K562 (cell line): ENCODE measurements around the gene ST6GAL1. TPM values are rescaled to one million over a fixed set of nuclear protein-coding genes. Genes with fewer than 3 reads are reported as not detected.

Experiments used
- ATAC-seq: fragments of 200-7000 bp; cut with Tn5 transposase; 3 replicates; pipeline ENCODE4 v1.9.1; 2020; ENCODE audit warnings: moderate library complexity
- BruUV-seq: library from RNA; stranded (reverse); fragments of 400-500 nt; replicated peaks from 2 replicates; lab custom pipeline; 2021; lab: Mats Ljungman, UMichigan
- CTCF ChIA-PET: fragments of 300-600 bp; formaldehyde crosslinking; extraction: SDS; loops from one replicate; lab custom pipeline; 2021; ENCODE audit warnings: low intra/inter-chr PET ratio; lab: Yijun Ruan, JAX
- POLR2A ChIA-PET: fragments of 300-600, 350-650 bp; sonication (Branson Sonifier 250); formaldehyde crosslinking; extraction: SDS; loops from one replicate; lab custom pipeline; 2021; ENCODE audit warnings: antibody characterized with exemption, inconsistent platforms; lab: Yijun Ruan, JAX
- DNase-seq, 4 experiments: peaks; one replicate each; pipeline versions ENCODE4 v3.0.0 to v3.0.0-alpha.2; 2011 to 2018; ENCODE audit warnings: low spot score in 3 of 4, mixed read lengths in 3 of 4; ENCODE audit errors: extremely low read depth in 1 of 4
- FAIRE-seq: peaks from 2 replicates; lab custom pipeline; 2011; peaks lifted over from hg19 to GRCh38; lab: Jason Lieb, UNC
- H2AFZ ChIP-seq: 2 replicates; pipeline ENCODE4 v1.6.0; 2011; ENCODE audit warnings: low read depth, low read length, control low read depth, inconsistent platforms
- H3K27ac ChIP-seq: fragments of 200-600 bp; 3 replicates; pipeline ENCODE4 v1.8.0; 2011; ENCODE audit warnings: low read depth, mild to moderate bottlenecking, control low read depth, inconsistent platforms, low read length, moderate library complexity, mixed read lengths; ENCODE audit errors: extremely low read depth
- H3K27me3 ChIP-seq, 2 experiments: fragments of 300-600 bp in 1 of 2; 2 replicates in 1 of 2; 3 replicates in 1 of 2; pipeline versions ENCODE4 v1.6.0 to v1.8.0; 2011; ENCODE audit warnings: inconsistent platforms in 2 of 2, low read length in 2 of 2, mild to moderate bottlenecking in 1 of 2, mixed read lengths in 1 of 2, moderate library complexity in 1 of 2; ENCODE audit not compliant: control insufficient read depth in 2 of 2, insufficient read depth in 2 of 2
- H3K36me3 ChIP-seq: fragments of 300-600 bp; 3 replicates; pipeline ENCODE4 v1.8.0; 2011; ENCODE audit warnings: mild to moderate bottlenecking, low read length, inconsistent platforms; ENCODE audit not compliant: control insufficient read depth, insufficient read depth
- H3K4me1 ChIP-seq, 2 experiments: fragments of 200-600 bp in 1 of 2; replicated peaks in 1 of 2; 2 replicates in 1 of 2; 3 replicates in 1 of 2; pipeline versions ENCODE4 v1.5.1 to v1.8.0; 2011; ENCODE audit warnings: inconsistent platforms in 2 of 2, low read length in 2 of 2, mild to moderate bottlenecking in 1 of 2, mixed read lengths in 1 of 2, moderate library complexity in 1 of 2; ENCODE audit not compliant: control insufficient read depth in 2 of 2, insufficient read depth in 2 of 2
- H3K4me2 ChIP-seq: 2 replicates; pipeline ENCODE4 v1.6.1; 2011; ENCODE audit warnings: low read length, control low read depth, inconsistent platforms, mixed read lengths; ENCODE audit not compliant: insufficient read depth
- H3K4me3 ChIP-seq: fragments of 200-600 bp; sonication (generic), shearing (Covaris generic); 2 replicates; pipeline ENCODE4 v1.5.1; 2016; ENCODE audit warnings: control low read depth, inconsistent platforms
- H3K79me2 ChIP-seq: fragments of 200-600 bp; 3 replicates; pipeline ENCODE4 v1.8.0; 2011; ENCODE audit warnings: low read length, inconsistent platforms; ENCODE audit not compliant: control insufficient read depth, insufficient read depth
- H3K9ac ChIP-seq, 2 experiments: 2 replicates each; pipeline versions ENCODE4 v1.6.0 to v1.6.1; 2011; ENCODE audit warnings: low read depth in 2 of 2, low read length in 2 of 2, control low read depth in 1 of 2, inconsistent platforms in 1 of 2, mild to moderate bottlenecking in 1 of 2, mixed read lengths in 1 of 2; ENCODE audit not compliant: insufficient read depth in 1 of 2
- H3K9me1 ChIP-seq: one replicate; pipeline ENCODE4 v1.6.0; 2011; ENCODE audit warnings: inconsistent platforms, mild to moderate bottlenecking, low read length, moderate library complexity; ENCODE audit not compliant: control insufficient read depth, insufficient read depth
- H3K9me3 ChIP-seq: replicated peaks from 2 replicates; pipeline ENCODE4 v1.5.1; 2011; ENCODE audit warnings: low read depth, low read length, inconsistent platforms; ENCODE audit not compliant: control insufficient read depth, insufficient read depth
- H4K20me1 ChIP-seq: replicated peaks from 2 replicates; pipeline ENCODE4 v1.6.1; 2011; ENCODE audit warnings: low read length, inconsistent platforms, mixed read lengths; ENCODE audit not compliant: control insufficient read depth, insufficient read depth
- ATF1 ChIP-seq, 2 experiments: fragments of 450-650 bp in 1 of 2; IDR thresholded peaks; 2 replicates each; pipeline ENCODE4 v1.6.1; 2016; ENCODE audit warnings: missing compliant biosample characterization in 1 of 2, missing genetic modification characterization in 1 of 2
- MED1 ChIP-seq: sonication (generic); formaldehyde crosslinking; IDR thresholded peaks from 2 replicates; pipeline ENCODE4 v1.8.1; 2023; ENCODE audit warnings: missing genetic modification reagents, borderline replicate concordance
- RBM22 ChIP-seq: fragments of 200-400 bp; formaldehyde crosslinking; IDR thresholded peaks from 2 replicates; pipeline ENCODE4 v1.6.1; 2018; ENCODE audit warnings: low read length, low read depth; ENCODE audit not compliant: poor library complexity, severe bottlenecking
- TAF9B ChIP-seq: fragments of 450-650 bp; IDR thresholded peaks from 2 replicates; pipeline ENCODE4 v1.6.1; 2018; ENCODE audit warnings: mild to moderate bottlenecking; ENCODE audit not compliant: partially characterized antibody
- WGBS: fragments of 100-300 bp; shearing (Covaris generic); methylation state at CpG from one replicate; pipeline ENCODE4 v1.1.6; 2016; ENCODE audit warnings: low coverage, mixed read lengths; ENCODE audit not compliant: insufficient coverage; ENCODE audit errors: missing lambda C conversion rate; 5-methylcytosine and 5-hydroxymethylcytosine counted together
- in situ Hi-C: fragments of 300-500 bp; cut with MboI; formaldehyde crosslinking; loops from 4 replicates; pipeline ENCODE4 v1.15.0; 2018; ENCODE audit warnings: inconsistent platforms, mixed read lengths
- intact Hi-C: fragments of 100-400 bp; cut with micrococcal nuclease; formaldehyde crosslinking; loops from 2 replicates; pipeline ENCODE4 v1.14.2; 2022
- polyA plus RNA-seq, 8 experiments: library from polyadenylated mRNA; depleted of rRNA in 4 of 8; stranded (reverse) in 5 of 8; unstranded in 3 of 8; fragments of >200 nt; fragmentation: Nextera tagmentation in 2 of 8; fragmentation: Illumina TruSeq in 1 of 8; extraction: Ambion mirVana in 2 of 8; extraction: Trizol in 1 of 8; gene quantifications; 2 replicates each; pipeline versions ENCODE4 v1.2.1 to v1.2.3, GENCODE V29; 2011 to 2014; ENCODE audit warnings: inconsistent platforms in 1 of 8, missing spikeins in 1 of 8
- total RNA-seq, 7 experiments: library from RNA; depleted of rRNA in 6 of 7; stranded (reverse); fragments of >200 nt in 6 of 7; fragmentation: Illumina TruSeq in 2 of 7; extraction: Trizol in 2 of 7; gene quantifications; 2 replicates each; pipeline versions ENCODE4 v1.2.1 to v1.2.3, GENCODE V29; 2011 to 2021; ENCODE audit warnings: low replicate concordance in 1 of 7
- TF ChIP-seq, protein P1 (sequence below), 3 experiments: IDR thresholded peaks in 2 of 3; conservative IDR thresholded peaks in 1 of 3; 2 replicates each; pipeline ENCODE4 v1.5.1; 2011 to 2012; ENCODE audit warnings: low read length in 3 of 3, mild to moderate bottlenecking in 3 of 3, control low read depth in 2 of 3, improper control_type of control experiment in 1 of 3, inconsistent platforms in 1 of 3, low read depth in 1 of 3, mixed read lengths in 1 of 3, moderate library complexity in 1 of 3; ENCODE audit not compliant: insufficient read depth in 2 of 3
- TF ChIP-seq, protein P2 (sequence below): sonication (generic); formaldehyde crosslinking; IDR thresholded peaks from 2 replicates; pipeline ENCODE4 v1.8.0; 2022; ENCODE audit warnings: mild to moderate bottlenecking, missing genetic modification reagents
- TF ChIP-seq, protein P3 (sequence below), 2 experiments: fragments of 450-650 bp; conservative IDR thresholded peaks; 2 replicates each; pipeline ENCODE4 v1.6.1; 2017; ENCODE audit warnings: mild to moderate bottlenecking in 2 of 2, moderate library complexity in 2 of 2
- TF ChIP-seq, protein P4 (sequence below): fragments of 250-450 bp; sonication (Bioruptor Pico); IDR thresholded peaks from 2 replicates; pipeline ENCODE4 v1.4.0; 2020; ENCODE audit warnings: borderline replicate concordance

Gene ST6GAL1
- total and polyA plus RNA-seq, 9 of the 15 experiments (the other 6 are each of a cell fraction or from before 2014, with no cell fraction given): 31.9 to 145 (median 71.0) TPM

DNA sequence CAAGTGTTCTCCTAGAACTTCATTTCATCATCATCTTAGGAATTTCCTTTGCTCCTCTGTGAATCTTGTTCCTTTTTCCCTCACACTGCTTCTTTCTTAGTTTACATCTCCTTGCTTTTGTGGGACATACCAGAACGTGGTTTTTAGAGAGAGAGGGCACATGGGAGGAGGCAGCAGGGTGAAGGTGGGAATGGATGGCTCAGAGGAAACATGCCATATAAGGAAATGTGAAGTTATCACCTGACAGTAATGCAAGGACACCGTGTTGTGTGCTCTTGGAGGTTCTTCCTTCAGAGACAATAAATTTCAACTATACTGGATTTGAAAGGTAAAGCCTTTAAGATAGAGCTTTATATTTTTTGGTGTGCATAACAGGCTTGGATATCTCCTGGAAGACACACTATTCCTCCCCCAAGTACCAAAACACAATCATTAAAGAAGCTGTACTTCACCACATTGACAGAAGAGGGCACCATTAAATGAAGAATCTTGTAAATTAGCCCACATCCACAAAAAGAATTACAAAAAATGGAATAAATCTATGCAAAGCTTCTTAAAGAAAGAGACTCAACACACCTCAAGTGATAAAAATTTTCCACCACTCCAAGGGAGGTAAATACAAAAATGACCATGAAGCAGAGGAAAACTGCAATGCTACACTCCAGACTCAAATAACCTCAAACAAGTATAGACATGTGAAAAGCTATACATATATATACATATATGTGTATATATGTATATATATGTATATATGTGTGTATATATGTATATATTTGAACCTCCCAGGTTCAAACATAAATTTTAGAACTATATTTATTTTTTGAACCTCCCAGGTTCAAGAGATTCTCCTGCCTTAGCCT lies 182.8 kb downstream of the ST6GAL1 start:
- Histone ChIP-seq H3K27me3 (no peaks in the 10 kb centered on the region), H3K27ac (no peak overlapping the region), H3K36me3 (no peaks in the 10 kb centered on the region), H3K4me3 (no peak overlapping the region), H3K9me3 (no peaks in the 10 kb centered on the region), H3K79me2 (no peaks in the 10 kb centered on the region), H3K9ac (no peak overlapping the region), H3K4me2 (no peak overlapping the region), H4K20me1 (no peaks in the 10 kb centered on the region), H2AFZ (no peak overlapping the region), H3K4me1 (no peaks in the 10 kb centered on the region; a peak in 1 of 5 replicates), H3K9me1 (no peaks in the 10 kb centered on the region)
- 3% methylated on average over 2 of the region's 2 CpGs for WGBS
- ChIA-PET CTCF (interaction anchor here (2.1 kb wide), 1 partner anchor 52 kb away, joined by 13 read pairs; no protein-coding TSS in a partner anchor), POLR2A (interaction anchor here (0.6 to 1.0 kb wide), 5 partner anchors 11 to 181 kb away, joined by 3 to 5 read pairs (median 3); no protein-coding TSS in a partner anchor)
- in situ Hi-C loops: no loop called here
- DNase-seq (peak in 3 of 4 experiments; percentile 17 to 43 (median 19)), ATAC-seq (peak; percentile 74), FAIRE-seq (peak; percentile 86)
- intact Hi-C loops: loop anchor here (1.0 to 10.0 kb wide), 6 partner anchors 26 to 602 kb away; partner anchors contain the start of genes MASP1 and RPL39L
- no TSS peak for BruUV-seq
- no peak for TF ChIP-seq RBM22
- TF ChIP-seq, protein P1, sequence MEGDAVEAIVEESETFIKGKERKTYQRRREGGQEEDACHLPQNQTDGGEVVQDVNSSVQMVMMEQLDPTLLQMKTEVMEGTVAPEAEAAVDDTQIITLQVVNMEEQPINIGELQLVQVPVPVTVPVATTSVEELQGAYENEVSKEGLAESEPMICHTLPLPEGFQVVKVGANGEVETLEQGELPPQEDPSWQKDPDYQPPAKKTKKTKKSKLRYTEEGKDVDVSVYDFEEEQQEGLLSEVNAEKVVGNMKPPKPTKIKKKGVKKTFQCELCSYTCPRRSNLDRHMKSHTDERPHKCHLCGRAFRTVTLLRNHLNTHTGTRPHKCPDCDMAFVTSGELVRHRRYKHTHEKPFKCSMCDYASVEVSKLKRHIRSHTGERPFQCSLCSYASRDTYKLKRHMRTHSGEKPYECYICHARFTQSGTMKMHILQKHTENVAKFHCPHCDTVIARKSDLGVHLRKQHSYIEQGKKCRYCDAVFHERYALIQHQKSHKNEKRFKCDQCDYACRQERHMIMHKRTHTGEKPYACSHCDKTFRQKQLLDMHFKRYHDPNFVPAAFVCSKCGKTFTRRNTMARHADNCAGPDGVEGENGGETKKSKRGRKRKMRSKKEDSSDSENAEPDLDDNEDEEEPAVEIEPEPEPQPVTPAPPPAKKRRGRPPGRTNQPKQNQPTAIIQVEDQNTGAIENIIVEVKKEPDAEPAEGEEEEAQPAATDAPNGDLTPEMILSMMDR (IDR thresholded peaks at IDR 0.05 in 2 of 3, conservative IDR thresholded peaks at IDR 0.05 in 1 of 3; ENCODE audit: insufficient read depth in 2 of 3, low read depth in 1 of 3, low read length in 3 of 3): peak; percentile 43 to 65 (median 56); a peak in 5 of 6 replicates
- no peak for TF ChIP-seq MED1 (CRISPR knock-in tag)
- TF ChIP-seq, protein P2, sequence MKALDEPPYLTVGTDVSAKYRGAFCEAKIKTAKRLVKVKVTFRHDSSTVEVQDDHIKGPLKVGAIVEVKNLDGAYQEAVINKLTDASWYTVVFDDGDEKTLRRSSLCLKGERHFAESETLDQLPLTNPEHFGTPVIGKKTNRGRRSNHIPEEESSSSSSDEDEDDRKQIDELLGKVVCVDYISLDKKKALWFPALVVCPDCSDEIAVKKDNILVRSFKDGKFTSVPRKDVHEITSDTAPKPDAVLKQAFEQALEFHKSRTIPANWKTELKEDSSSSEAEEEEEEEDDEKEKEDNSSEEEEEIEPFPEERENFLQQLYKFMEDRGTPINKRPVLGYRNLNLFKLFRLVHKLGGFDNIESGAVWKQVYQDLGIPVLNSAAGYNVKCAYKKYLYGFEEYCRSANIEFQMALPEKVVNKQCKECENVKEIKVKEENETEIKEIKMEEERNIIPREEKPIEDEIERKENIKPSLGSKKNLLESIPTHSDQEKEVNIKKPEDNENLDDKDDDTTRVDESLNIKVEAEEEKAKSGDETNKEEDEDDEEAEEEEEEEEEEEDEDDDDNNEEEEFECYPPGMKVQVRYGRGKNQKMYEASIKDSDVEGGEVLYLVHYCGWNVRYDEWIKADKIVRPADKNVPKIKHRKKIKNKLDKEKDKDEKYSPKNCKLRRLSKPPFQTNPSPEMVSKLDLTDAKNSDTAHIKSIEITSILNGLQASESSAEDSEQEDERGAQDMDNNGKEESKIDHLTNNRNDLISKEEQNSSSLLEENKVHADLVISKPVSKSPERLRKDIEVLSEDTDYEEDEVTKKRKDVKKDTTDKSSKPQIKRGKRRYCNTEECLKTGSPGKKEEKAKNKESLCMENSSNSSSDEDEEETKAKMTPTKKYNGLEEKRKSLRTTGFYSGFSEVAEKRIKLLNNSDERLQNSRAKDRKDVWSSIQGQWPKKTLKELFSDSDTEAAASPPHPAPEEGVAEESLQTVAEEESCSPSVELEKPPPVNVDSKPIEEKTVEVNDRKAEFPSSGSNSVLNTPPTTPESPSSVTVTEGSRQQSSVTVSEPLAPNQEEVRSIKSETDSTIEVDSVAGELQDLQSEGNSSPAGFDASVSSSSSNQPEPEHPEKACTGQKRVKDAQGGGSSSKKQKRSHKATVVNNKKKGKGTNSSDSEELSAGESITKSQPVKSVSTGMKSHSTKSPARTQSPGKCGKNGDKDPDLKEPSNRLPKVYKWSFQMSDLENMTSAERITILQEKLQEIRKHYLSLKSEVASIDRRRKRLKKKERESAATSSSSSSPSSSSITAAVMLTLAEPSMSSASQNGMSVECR (CRISPR knock-in tag): no peak
- TF ChIP-seq, protein P3, sequence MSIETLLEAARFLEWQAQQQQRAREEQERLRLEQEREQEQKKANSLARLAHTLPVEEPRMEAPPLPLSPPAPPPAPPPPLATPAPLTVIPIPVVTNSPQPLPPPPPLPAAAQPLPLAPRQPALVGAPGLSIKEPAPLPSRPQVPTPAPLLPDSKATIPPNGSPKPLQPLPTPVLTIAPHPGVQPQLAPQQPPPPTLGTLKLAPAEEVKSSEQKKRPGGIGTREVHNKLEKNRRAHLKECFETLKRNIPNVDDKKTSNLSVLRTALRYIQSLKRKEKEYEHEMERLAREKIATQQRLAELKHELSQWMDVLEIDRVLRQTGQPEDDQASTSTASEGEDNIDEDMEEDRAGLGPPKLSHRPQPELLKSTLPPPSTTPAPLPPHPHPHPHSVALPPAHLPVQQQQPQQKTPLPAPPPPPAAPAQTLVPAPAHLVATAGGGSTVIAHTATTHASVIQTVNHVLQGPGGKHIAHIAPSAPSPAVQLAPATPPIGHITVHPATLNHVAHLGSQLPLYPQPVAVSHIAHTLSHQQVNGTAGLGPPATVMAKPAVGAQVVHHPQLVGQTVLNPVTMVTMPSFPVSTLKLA (conservative IDR thresholded peaks at IDR 0.05): no peak
- TF ChIP-seq, protein P4, sequence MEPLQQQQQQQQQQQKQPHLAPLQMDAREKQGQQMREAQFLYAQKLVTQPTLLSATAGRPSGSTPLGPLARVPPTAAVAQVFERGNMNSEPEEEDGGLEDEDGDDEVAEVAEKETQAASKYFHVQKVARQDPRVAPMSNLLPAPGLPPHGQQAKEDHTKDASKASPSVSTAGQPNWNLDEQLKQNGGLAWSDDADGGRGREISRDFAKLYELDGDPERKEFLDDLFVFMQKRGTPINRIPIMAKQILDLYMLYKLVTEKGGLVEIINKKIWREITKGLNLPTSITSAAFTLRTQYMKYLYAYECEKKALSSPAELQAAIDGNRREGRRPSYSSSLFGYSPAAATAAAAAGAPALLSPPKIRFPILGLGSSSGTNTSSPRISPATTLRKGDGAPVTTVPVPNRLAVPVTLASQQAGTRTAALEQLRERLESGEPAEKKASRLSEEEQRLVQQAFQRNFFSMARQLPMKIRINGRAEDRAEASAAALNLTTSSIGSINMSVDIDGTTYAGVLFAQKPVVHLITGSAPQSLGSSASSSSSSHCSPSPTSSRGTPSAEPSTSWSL: no peak
- TF ChIP-seq ATF1 (CRISPR knock-in tag; IDR thresholded peaks at IDR 0.05): no peak
- no peak for TF ChIP-seq ATF1 (tag; IDR thresholded peaks at IDR 0.05)
- TF ChIP-seq TAF9B: no peak
